Erythroblast (primary cell): ENCODE data around the gene SPTBN4.

Experiments used
- GATA1 ChIP-seq: IDR thresholded peaks from 2 replicates; pipeline ENCODE4 v1.6.1; 2011; ENCODE audit warnings: low read depth, mild to moderate bottlenecking, control low read depth, low read length, moderate library complexity
- POLR2A ChIP-seq: IDR thresholded peaks from 2 replicates; pipeline ENCODE4 v1.6.1; 2011; ENCODE audit warnings: mild to moderate bottlenecking, low read length

DNA sequence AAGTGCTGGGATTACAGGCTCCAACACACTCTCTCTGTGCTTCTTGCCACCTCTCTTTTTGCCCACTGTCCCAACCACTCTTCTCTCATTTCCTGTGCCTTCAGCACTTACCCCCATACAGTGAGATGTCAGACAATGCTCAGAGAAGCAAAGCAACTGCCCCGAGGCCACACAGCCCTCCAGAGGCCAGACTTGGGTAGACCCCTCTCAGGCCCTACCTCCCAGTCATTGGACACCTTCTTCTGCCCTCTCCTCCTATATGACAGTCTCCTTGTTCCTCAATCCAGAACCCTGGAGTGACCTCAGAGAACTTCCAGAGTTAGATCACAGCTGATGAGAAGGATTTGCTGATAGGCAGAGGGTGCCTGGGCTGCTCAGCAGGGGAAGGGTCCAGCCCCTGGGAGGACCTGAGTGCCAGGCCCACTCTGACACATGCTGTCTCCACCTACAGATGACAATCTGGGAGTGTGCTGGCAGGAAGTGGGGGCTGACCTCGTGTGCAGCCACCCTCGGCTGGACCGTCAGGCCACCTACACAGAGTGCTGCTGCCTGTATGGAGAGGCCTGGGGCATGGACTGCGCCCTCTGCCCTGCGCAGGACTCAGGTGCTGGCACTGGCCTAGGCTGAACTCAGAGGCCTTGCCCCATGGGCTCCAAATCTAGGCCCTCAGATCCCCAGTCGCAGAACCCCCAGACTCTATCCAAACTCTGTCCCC lies 158.8 kb downstream of the SPTBN4 start:
- no peak for TF ChIP-seq POLR2A
- TF ChIP-seq GATA1, result no peak
